Islet precursor cell (in vitro differentiated cells): Measurements from ENCODE around the gene SYCE3.

Experiments
- DNase-seq: peaks from one replicate; pipeline ENCODE4 v3.0.0-alpha.2; 2018

Gene SYCE3

GRCh38 chr22:50599816-50600455 is 37.2 kb upstream of the SYCE3 start:
- DNase-seq, result peak; percentile 80

GRCh38 chr22:50597097-50597496 is 34.4 kb upstream of the SYCE3 start:
- DNase-seq, result no peak

GRCh38 chr22:50595189-50595588 is 32.5 kb upstream of the SYCE3 start:
- no peak for DNase-seq

GRCh38 chr22:50587407-50587806 is 24.7 kb upstream of the SYCE3 start:
- peak; percentile 71 for DNase-seq

GRCh38 chr22:50586416-50586815 is 23.7 kb upstream of the SYCE3 start:
- no peak for DNase-seq

- DNase-seq, result no peak
Observed at GRCh38 chr22:50585781-50586180, 23.1 kb upstream of the SYCE3 start.

- DNase-seq, result no peak
Observed at GRCh38 chr22:50585238-50585637, 22.5 kb upstream of the SYCE3 start.

- peak; percentile 75 for DNase-seq
Observed at GRCh38 chr22:50584106-50585096, 21.7 kb upstream of the SYCE3 start.

GRCh38 chr22:50583294-50583861 is 20.7 kb upstream of the SYCE3 start:
- DNase-seq, result no peak

GRCh38 chr22:50582493-50583293 is 20.0 kb upstream of the SYCE3 start, which contains the start of gene CHKB:
CHKB (minus strand) TSS chr22:50582849; CDS start chr22:50582781, 68 bp downstream.
- DNase-seq, result peak; percentile 99

GRCh38 chr22:50581950-50582492 is 19.3 kb upstream of the SYCE3 start:
- peak; percentile 65 for DNase-seq

GRCh38 chr22:50581031-50581949 is 18.6 kb upstream of the SYCE3 start:
- DNase-seq, result no peak

GRCh38 chr22:50579752-50580151 is 17.0 kb upstream of the SYCE3 start:
- DNase-seq, result no peak

GRCh38 chr22:50578776-50579310 is 16.1 kb upstream of the SYCE3 start:
- DNase-seq, result no peak

GRCh38 chr22:50577987-50578775 is 15.5 kb upstream of the SYCE3 start, which contains the start of gene CPT1B:
CPT1B (minus strand) TSS chr22:50578427; CDS start chr22:50577915, 512 bp downstream.
- DNase-seq, result no peak

- DNase-seq, result no peak
Observed at GRCh38 chr22:50577697-50577986, 14.9 kb upstream of the SYCE3 start.

GRCh38 chr22:50576806-50577696 is 14.3 kb upstream of the SYCE3 start:
- DNase-seq, result no peak

- DNase-seq, result peak; percentile 78
Observed at GRCh38 chr22:50576070-50576469, 13.4 kb upstream of the SYCE3 start.

GRCh38 chr22:50575426-50575941 is 12.8 kb upstream of the SYCE3 start:
- no peak for DNase-seq
